Muscle of leg (tissue), 11 donors: ENCODE data around the gene LMAN1L. TPM values are rescaled to one million over a fixed set of nuclear protein-coding genes. Genes with fewer than 3 reads are reported as not detected.

Experiments used
- DNase-seq: peaks from one replicate; pipeline ENCODE4 v3.0.0; 2013
- H3K27ac ChIP-seq: one replicate; pipeline ENCODE4 v1.5.1; 2013; ENCODE audit warnings: mild to moderate bottlenecking, low read length, control low read depth
- H3K27me3 ChIP-seq: one replicate; pipeline ENCODE4 v1.6.1; 2013; ENCODE audit warnings: low read length; ENCODE audit not compliant: control insufficient read depth, insufficient read depth
- H3K36me3 ChIP-seq: one replicate; pipeline ENCODE4 v1.6.1; 2013; ENCODE audit warnings: low read length; ENCODE audit not compliant: control insufficient read depth, insufficient read depth
- H3K4me1 ChIP-seq: one replicate; pipeline ENCODE4 v1.6.1; 2013; ENCODE audit warnings: low read length; ENCODE audit not compliant: control insufficient read depth, insufficient read depth
- H3K4me3 ChIP-seq: one replicate; pipeline ENCODE4 v1.5.1; 2013; ENCODE audit warnings: low read length, control low read depth
- H3K9me3 ChIP-seq: replicated peaks from 2 replicates; pipeline ENCODE4 v1.6.1; 2013; ENCODE audit warnings: low read depth, low read length; ENCODE audit not compliant: control insufficient read depth
- WGBS: methylation state at CpG from one replicate; pipeline ENCODE4 v1.1.5; 2013; ENCODE audit warnings: missing lambda C conversion rate; ENCODE audit not compliant: insufficient coverage; 5-methylcytosine and 5-hydroxymethylcytosine counted together
- polyA plus RNA-seq, 8 donors: library from polyadenylated mRNA; unstranded; fragments of 120-200 nt; gene quantifications; one replicate each; pipeline versions ENCODE4 v1.2.1 to v1.2.3, GENCODE V29; 2013; ENCODE audit warnings: inconsistent platforms in 1 of 8, low replicate concordance in 1 of 8; ENCODE audit not compliant: insufficient read length in 8 of 8, insufficient read depth in 1 of 8
- total RNA-seq: library from RNA; stranded (reverse); fragments of 120-200 nt; gene quantifications from one replicate; pipeline ENCODE4 v1.2.4, GENCODE V29; 2013

The LMAN1L gene
- total and polyA plus RNA-seq, 9 donors = 0.04 to 0.27 (median 0.22) TPM; not detected in 6

- Histone ChIP-seq H3K9me3 (no peaks in the 10 kb centered on the region), H3K27ac (no peak overlapping the region), H3K4me3 (no peak overlapping the region), H3K36me3 (peaks cover 50% of the 10 kb centered on the region), H3K27me3 (no peaks in the 10 kb centered on the region), H3K4me1 (peaks cover 27% of the 10 kb centered on the region)
- 71% methylated on average over 3 of the region's 7 CpGs for WGBS
- DNase-seq = no peak
Observed at GRCh38 chr15:74836846-74837245, 24.2 kb downstream of the LMAN1L start.

GRCh38 chr15:74837482-74838136 lies 25.0 kb downstream of the LMAN1L start:
- no peaks in the 10 kb centered on the region for H3K9me3 ChIP-seq
- H3K27me3 ChIP-seq = no peaks in the 10 kb centered on the region
- peaks cover 50% of the 10 kb centered on the region for H3K36me3 ChIP-seq
- no peak for DNase-seq
- no peak overlapping the region for H3K27ac ChIP-seq
- H3K4me1 ChIP-seq = peaks cover 26% of the 10 kb centered on the region
- no peak overlapping the region for H3K4me3 ChIP-seq
- WGBS = 81% methylated on average over 10 of the region's 15 CpGs

GRCh38 chr15:74838137-74838516 lies 25.5 kb downstream of the LMAN1L start:
- Histone ChIP-seq H3K27me3 (no peaks in the 10 kb centered on the region), H3K27ac (no peak overlapping the region), H3K9me3 (no peaks in the 10 kb centered on the region), H3K36me3 (peaks cover 50% of the 10 kb centered on the region), H3K4me1 (peaks cover 21% of the 10 kb centered on the region), H3K4me3 (no peak overlapping the region)
- WGBS = 93% methylated on average over 8 of the region's 10 CpGs
- no peak for DNase-seq

- H3K27me3 ChIP-seq = no peaks in the 10 kb centered on the region
- DNase-seq = no peak
- H3K9me3 ChIP-seq = no peaks in the 10 kb centered on the region
- H3K4me1 ChIP-seq = peaks cover 21% of the 10 kb centered on the region
- no peak overlapping the region for H3K27ac ChIP-seq
- no peak overlapping the region for H3K4me3 ChIP-seq
- H3K36me3 ChIP-seq = peaks cover 50% of the 10 kb centered on the region
- 92% methylated on average over 7 of the region's 11 CpGs for WGBS
Observed at GRCh38 chr15:74838746-74839525, 26.3 kb downstream of the LMAN1L start.

GRCh38 chr15:74839526-74840395 lies 27.1 kb downstream of the LMAN1L start:
- no peak overlapping the region for H3K4me3 ChIP-seq
- peaks cover 54% of the 10 kb centered on the region for H3K36me3 ChIP-seq
- no peak for DNase-seq
- 71% methylated on average over 25 of the region's 31 CpGs for WGBS
- no peak overlapping the region for H3K27ac ChIP-seq
- no peaks in the 10 kb centered on the region for H3K9me3 ChIP-seq
- H3K27me3 ChIP-seq = no peaks in the 10 kb centered on the region
- H3K4me1 ChIP-seq = peaks cover 26% of the 10 kb centered on the region

GRCh38 chr15:74840851-74841775 lies 28.5 kb downstream of the LMAN1L start:
- Histone ChIP-seq H3K4me3 (no peak overlapping the region), H3K9me3 (no peaks in the 10 kb centered on the region), H3K27ac (no peak overlapping the region), H3K36me3 (peaks cover 61% of the 10 kb centered on the region), H3K27me3 (no peaks in the 10 kb centered on the region), H3K4me1 (peaks cover 28% of the 10 kb centered on the region)
- 82% methylated on average over 9 of the region's 9 CpGs for WGBS
- no peak for DNase-seq

- Histone ChIP-seq H3K9me3 (no peaks in the 10 kb centered on the region), H3K4me1 (peaks cover 28% of the 10 kb centered on the region), H3K27me3 (no peaks in the 10 kb centered on the region), H3K4me3 (peak overlapping the region; percentile 81), H3K36me3 (peaks cover 54% of the 10 kb centered on the region), H3K27ac (peak overlapping the region; percentile 78)
- WGBS = 79% methylated on average over 10 of the region's 14 CpGs
- no peak for DNase-seq
Observed at GRCh38 chr15:74841891-74842373, 29.3 kb downstream of the LMAN1L start.

- peak; percentile 95 for DNase-seq
- Histone ChIP-seq H3K36me3 (peaks cover 52% of the 10 kb centered on the region), H3K27me3 (no peaks in the 10 kb centered on the region), H3K27ac (peak within 1 kb of the TSS; percentile 84), H3K4me3 (peak within 1 kb of the TSS; percentile 81), H3K4me1 (peaks cover 28% of the 10 kb centered on the region), H3K9me3 (no peaks in the 10 kb centered on the region)
- under 1% methylated on average over 82 of the region's 84 CpGs for WGBS
Observed at GRCh38 chr15:74842581-74843444, 30.2 kb downstream of the LMAN1L start, which contains the start of gene ULK3. ULK3 (minus strand) TSS chr15:74843156; CDS start chr15:74843105, 51 bp downstream.
